Suprapubic skin (tissue), 4 donors: ENCODE results near the gene SH2D6. TPM values are rescaled to one million over a fixed set of nuclear protein-coding genes. Genes with fewer than 3 reads are reported as not detected.

Source experiments
- DNase-seq, 2 donors: peaks; one replicate each; pipeline ENCODE4 v3.0.0-alpha.2; 2019; ENCODE audit warnings: low spot score in 2 of 2
- H3K27ac ChIP-seq: fragments of 200-600 bp; sonication (generic); one replicate; pipeline ENCODE4 v1.5.1; 2019
- H3K27me3 ChIP-seq: fragments of 200-600 bp; sonication (generic); one replicate; pipeline ENCODE4 v1.5.1; 2019
- H3K36me3 ChIP-seq: fragments of 200-600 bp; sonication (generic); one replicate; pipeline ENCODE4 v1.5.1; 2019
- H3K4me1 ChIP-seq: fragments of 200-600 bp; sonication (generic); one replicate; pipeline ENCODE4 v1.5.1; 2019
- H3K4me3 ChIP-seq: fragments of 200-600 bp; sonication (generic); one replicate; pipeline ENCODE4 v1.5.1; 2019; ENCODE audit warnings: mild to moderate bottlenecking
- H3K9me3 ChIP-seq: fragments of 200-600 bp; sonication (generic); one replicate; pipeline ENCODE4 v1.5.1; 2019
- CTCF ChIP-seq, 2 donors: fragments of 200-600 bp in 1 of 2; fragments of 450-650 bp in 1 of 2; sonication (generic) in 1 of 2; IDR thresholded peaks; one replicate each; pipeline ENCODE4 v1.5.1; 2016 to 2019; ENCODE audit warnings: antibody characterized with exemption in 2 of 2, mild to moderate bottlenecking in 1 of 2, moderate library complexity in 1 of 2
- EP300 ChIP-seq: sonication (generic); formaldehyde crosslinking; IDR thresholded peaks from one replicate; pipeline ENCODE4 v1.6.1; 2017; ENCODE audit warnings: antibody characterized with exemption
- POLR2A ChIP-seq, 2 donors: fragments of 450-650 bp; IDR thresholded peaks; one replicate each; pipeline ENCODE4 v1.6.1; 2017; ENCODE audit warnings: antibody characterized with exemption in 2 of 2, mild to moderate bottlenecking in 2 of 2, moderate library complexity in 2 of 2
- POLR2AphosphoS5 ChIP-seq, 3 donors: sonication (generic); formaldehyde crosslinking; IDR thresholded peaks; one replicate each; pipeline ENCODE4 v1.6.1; 2017; ENCODE audit warnings: antibody characterized with exemption in 3 of 3
- WGBS: methylation state at CpG from one replicate; pipeline ENCODE4 v1.1.5; 2018; 5-methylcytosine and 5-hydroxymethylcytosine counted together
- total RNA-seq, 4 donors: library from RNA; depleted of rRNA; stranded (reverse); fragments of >200 nt; gene quantifications; one replicate each; pipeline ENCODE4 v1.1.0, GENCODE V29; 2016

Gene SH2D6
- total RNA-seq, 4 donors from 2014 or later: not detected

DNA sequence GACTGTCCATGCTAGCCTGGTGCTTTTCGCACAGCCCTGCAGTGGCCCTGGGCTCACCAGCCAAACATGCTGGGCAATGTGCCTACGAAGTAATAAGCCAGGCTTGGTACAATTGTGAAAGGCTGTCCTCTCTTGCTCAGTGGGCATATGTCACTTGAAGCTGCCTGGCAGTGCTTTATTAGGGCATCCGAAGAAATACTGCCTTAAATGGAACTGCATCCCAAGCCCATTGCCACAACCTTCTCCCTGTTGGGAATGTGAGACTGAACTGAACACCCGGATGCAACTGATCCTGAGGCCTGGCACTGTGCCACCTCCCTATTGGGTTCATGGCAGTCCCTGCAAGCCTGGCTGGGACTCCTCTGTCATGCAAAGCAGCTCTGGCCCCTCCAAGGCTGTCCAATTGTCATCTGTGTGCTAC is 24.2 kb upstream of the SH2D6 start:
- Histone ChIP-seq H3K27ac (peak overlapping the region; percentile 33), H3K4me3 (no peak overlapping the region), H3K27me3 (no peaks in the 10 kb centered on the region), H3K9me3 (no peaks in the 10 kb centered on the region), H3K36me3 (peaks cover 55% of the 10 kb centered on the region), H3K4me1 (peaks cover 52% of the 10 kb centered on the region)
- TF ChIP-seq POLR2A (IDR thresholded peaks at IDR 0.05) (no peak), EP300 (no peak), POLR2AphosphoS5 (IDR thresholded peaks at IDR 0.05) (no peak), CTCF (IDR thresholded peaks at IDR 0.05) (no peak)
- DNase-seq: peak in 1 of 2 donors; percentile 72
- WGBS: 33% methylated on average over 2 of the region's 4 CpGs

DNA sequence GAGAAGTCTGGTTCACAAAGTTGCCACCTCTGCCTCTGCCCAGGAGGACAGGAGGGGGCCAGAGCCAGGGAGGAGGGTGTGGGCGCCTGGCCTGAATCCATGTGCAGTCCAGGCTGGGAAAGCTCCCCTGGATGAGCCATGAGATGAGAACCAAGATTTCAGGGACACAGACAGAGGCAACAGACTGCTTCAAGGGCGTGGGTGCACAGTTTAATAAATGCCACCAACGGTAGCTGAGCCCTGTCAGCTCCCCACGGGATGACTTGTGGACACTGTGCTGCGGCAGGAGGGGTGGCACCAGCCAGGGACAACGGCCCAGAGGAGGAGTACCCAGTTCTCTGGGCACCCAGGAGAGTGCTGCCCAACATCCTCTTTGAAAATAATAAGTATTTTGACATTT is 23.5 kb upstream of the SH2D6 start:
- Histone ChIP-seq H3K27me3 (no peaks in the 10 kb centered on the region), H3K36me3 (peaks cover 53% of the 10 kb centered on the region), H3K9me3 (no peaks in the 10 kb centered on the region), H3K4me3 (no peak overlapping the region), H3K27ac (no peak overlapping the region), H3K4me1 (peaks cover 52% of the 10 kb centered on the region)
- no peak for TF ChIP-seq EP300
- TF ChIP-seq POLR2A (IDR thresholded peaks at IDR 0.05): no peak
- no peak for TF ChIP-seq POLR2AphosphoS5 (IDR thresholded peaks at IDR 0.05)
- TF ChIP-seq CTCF (IDR thresholded peaks at IDR 0.05): no peak
- WGBS: 55% methylated on average over 6 of the region's 6 CpGs
- peak in 1 of 2 donors; percentile 54 for DNase-seq

DNA sequence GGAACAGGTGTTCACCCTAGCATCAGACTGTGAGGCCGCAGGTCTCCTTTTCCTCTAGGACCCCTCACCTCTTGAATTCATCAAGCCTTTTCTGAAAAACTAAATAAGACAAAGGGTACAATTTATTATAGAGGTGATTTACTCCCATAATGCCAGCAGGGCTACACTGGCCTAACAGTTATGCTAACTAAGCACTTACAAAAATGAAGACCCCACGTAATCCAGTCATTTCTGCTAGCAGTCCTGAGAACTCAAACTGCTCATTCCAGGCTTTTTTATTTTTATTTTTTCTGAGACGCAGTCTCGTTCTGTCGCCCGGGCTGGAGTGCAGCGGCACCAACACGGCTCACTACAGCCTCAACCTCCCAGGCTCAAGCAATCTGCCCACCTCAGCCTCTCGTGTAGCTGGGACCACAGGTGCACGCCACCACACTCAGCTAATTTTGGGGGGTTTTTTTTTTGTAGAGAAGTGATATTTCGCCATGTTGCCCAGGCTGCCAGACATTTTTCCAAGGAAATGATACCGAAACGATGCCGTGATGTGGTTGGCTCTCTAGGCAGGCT is 22.5 kb upstream of the SH2D6 start:
- Histone ChIP-seq H3K36me3 (peaks cover 53% of the 10 kb centered on the region), H3K9me3 (no peaks in the 10 kb centered on the region), H3K27me3 (no peaks in the 10 kb centered on the region), H3K27ac (peak overlapping the region; percentile 71), H3K4me1 (peaks cover 52% of the 10 kb centered on the region), H3K4me3 (no peak overlapping the region)
- WGBS: 63% methylated on average over 14 of the region's 14 CpGs
- DNase-seq: peak in 1 of 2 donors; percentile 44
- TF ChIP-seq CTCF (IDR thresholded peaks at IDR 0.05) (no peak), POLR2AphosphoS5 (IDR thresholded peaks at IDR 0.05) (no peak), EP300 (no peak), POLR2A (IDR thresholded peaks at IDR 0.05) (no peak)

GRCh38 chr2:85396531-85397470 is 21.7 kb upstream of the SH2D6 start:
- DNase-seq: peak in 1 of 2 donors; percentile 44
- WGBS: 34% methylated on average over 5 of the region's 5 CpGs
- Histone ChIP-seq H3K27ac (peak overlapping the region; percentile 71), H3K36me3 (peaks cover 56% of the 10 kb centered on the region), H3K4me3 (peak overlapping the region; percentile 3), H3K9me3 (no peaks in the 10 kb centered on the region), H3K4me1 (peaks cover 47% of the 10 kb centered on the region), H3K27me3 (no peaks in the 10 kb centered on the region)
- no peak for TF ChIP-seq EP300
- TF ChIP-seq POLR2A (IDR thresholded peaks at IDR 0.05): no peak
- TF ChIP-seq CTCF (IDR thresholded peaks at IDR 0.05): no peak
- TF ChIP-seq POLR2AphosphoS5 (IDR thresholded peaks at IDR 0.05): no peak

DNA sequence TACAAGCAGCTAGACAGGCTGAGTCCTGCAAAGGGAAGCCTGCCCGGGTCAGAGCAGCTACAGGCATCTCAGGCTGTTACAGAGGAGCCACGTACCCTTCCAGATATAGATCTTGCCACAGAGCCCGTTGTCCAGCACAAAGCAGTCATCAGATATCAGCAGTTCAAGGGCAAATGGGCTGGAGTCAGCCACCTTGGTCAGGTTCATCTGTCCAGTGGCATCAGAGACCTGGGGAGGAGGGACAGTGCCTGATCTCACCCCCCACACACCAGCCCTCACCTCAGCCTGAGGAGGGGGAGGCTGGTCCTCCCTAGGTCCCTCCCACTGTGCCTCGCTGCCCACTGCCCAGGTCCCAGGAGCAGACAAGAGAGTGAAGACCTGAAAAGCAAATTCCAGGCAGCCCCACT is 20.6 kb upstream of the SH2D6 start:
- H3K27me3 ChIP-seq: no peaks in the 10 kb centered on the region
- H3K4me3 ChIP-seq: no peak overlapping the region
- H3K27ac ChIP-seq: peak overlapping the region; percentile 71
- peaks cover 47% of the 10 kb centered on the region for H3K4me1 ChIP-seq
- peak in 1 of 2 donors; percentile 46 for DNase-seq
- no peaks in the 10 kb centered on the region for H3K9me3 ChIP-seq
- 70% methylated on average over 4 of the region's 4 CpGs for WGBS
- H3K36me3 ChIP-seq: peaks cover 52% of the 10 kb centered on the region
- TF ChIP-seq CTCF (IDR thresholded peaks at IDR 0.05): no peak
- TF ChIP-seq POLR2A (IDR thresholded peaks at IDR 0.05): no peak
- TF ChIP-seq EP300: no peak
- no peak for TF ChIP-seq POLR2AphosphoS5 (IDR thresholded peaks at IDR 0.05)
